BE2C (cell line): ENCODE measurements around the gene TCP11L2.
"Not testable (repeated sequence)": the region's sequence is repeated elsewhere in the genome, so short reads cannot be mapped to it uniquely, and the experiment has no call there.

ENCODE experiments used
- DNase-seq: peaks from one replicate; pipeline ENCODE4 v3.0.0-alpha.2; 2020
- H3K27me3 ChIP-seq: fragments of 250-450 bp; sonication (Bioruptor Pico); 2 replicates; pipeline ENCODE4 v1.5.1; 2020; ENCODE audit warnings: mild to moderate bottlenecking
- H3K36me3 ChIP-seq: fragments of 250-450 bp; sonication (Bioruptor Pico); 2 replicates; pipeline ENCODE4 v1.5.1; 2020; ENCODE audit warnings: mild to moderate bottlenecking
- H3K4me1 ChIP-seq: fragments of 250-450 bp; sonication (Bioruptor Pico); 2 replicates; pipeline ENCODE4 v1.5.1; 2020
- H3K4me3 ChIP-seq: 2 replicates; pipeline ENCODE4 v1.5.1; 2011; ENCODE audit warnings: low read depth, low read length
- H3K9me3 ChIP-seq: fragments of 250-450 bp; sonication (Bioruptor Pico); 2 replicates; pipeline ENCODE4 v1.5.1; 2020
- TF ChIP-seq, protein P1 (sequence below): IDR thresholded peaks from 2 replicates; pipeline ENCODE4 v1.5.1; 2012; ENCODE audit warnings: mild to moderate bottlenecking, low read depth, low read length

TCP11L2 gene

DNA sequence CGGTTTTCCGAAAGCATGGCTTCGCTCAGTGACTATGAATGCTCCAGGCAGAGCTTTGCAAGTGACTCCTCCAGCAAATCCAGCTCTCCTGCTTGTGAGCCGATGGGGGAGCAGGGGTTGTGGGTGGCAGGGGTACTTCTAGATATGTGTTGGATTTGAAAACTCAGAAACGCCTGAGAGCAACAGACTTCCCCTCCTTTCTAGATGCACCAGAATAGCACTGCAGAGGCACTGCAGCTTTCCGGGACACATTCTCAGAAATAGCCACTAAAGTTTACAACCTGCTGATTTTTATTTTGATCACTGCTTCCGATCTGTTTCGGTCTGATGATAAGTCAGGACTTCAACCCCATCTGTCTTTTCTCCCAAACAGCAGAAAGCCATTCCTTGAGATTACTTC, 8.6 kb downstream of the TCP11L2 start:
- no peaks in the 10 kb centered on the region for H3K36me3 ChIP-seq
- no peak for DNase-seq
- TF ChIP-seq, protein P1, sequence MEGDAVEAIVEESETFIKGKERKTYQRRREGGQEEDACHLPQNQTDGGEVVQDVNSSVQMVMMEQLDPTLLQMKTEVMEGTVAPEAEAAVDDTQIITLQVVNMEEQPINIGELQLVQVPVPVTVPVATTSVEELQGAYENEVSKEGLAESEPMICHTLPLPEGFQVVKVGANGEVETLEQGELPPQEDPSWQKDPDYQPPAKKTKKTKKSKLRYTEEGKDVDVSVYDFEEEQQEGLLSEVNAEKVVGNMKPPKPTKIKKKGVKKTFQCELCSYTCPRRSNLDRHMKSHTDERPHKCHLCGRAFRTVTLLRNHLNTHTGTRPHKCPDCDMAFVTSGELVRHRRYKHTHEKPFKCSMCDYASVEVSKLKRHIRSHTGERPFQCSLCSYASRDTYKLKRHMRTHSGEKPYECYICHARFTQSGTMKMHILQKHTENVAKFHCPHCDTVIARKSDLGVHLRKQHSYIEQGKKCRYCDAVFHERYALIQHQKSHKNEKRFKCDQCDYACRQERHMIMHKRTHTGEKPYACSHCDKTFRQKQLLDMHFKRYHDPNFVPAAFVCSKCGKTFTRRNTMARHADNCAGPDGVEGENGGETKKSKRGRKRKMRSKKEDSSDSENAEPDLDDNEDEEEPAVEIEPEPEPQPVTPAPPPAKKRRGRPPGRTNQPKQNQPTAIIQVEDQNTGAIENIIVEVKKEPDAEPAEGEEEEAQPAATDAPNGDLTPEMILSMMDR = no peak
- H3K4me3 ChIP-seq = no peak overlapping the region
- H3K9me3 ChIP-seq = no peaks in the 10 kb centered on the region
- H3K4me1 ChIP-seq = no peaks in the 10 kb centered on the region
- peaks cover 3% of the 10 kb centered on the region; the same call in 1 of the 2 replicates for H3K27me3 ChIP-seq

GRCh38 chr12:106313413-106313812, 10.9 kb downstream of the TCP11L2 start:
- not testable (repeated sequence) for H3K9me3 ChIP-seq, DNase-seq, H3K4me1 ChIP-seq, H3K27me3 ChIP-seq, H3K36me3 ChIP-seq, H3K4me3 ChIP-seq

GRCh38 chr12:106315523-106315922, 13.0 kb downstream of the TCP11L2 start:
- no peak overlapping the region for H3K4me3 ChIP-seq
- no peaks in the 10 kb centered on the region for H3K36me3 ChIP-seq
- no peaks in the 10 kb centered on the region for H3K27me3 ChIP-seq
- DNase-seq = no peak
- TF ChIP-seq, protein P1 = no peak
- H3K9me3 ChIP-seq = no peaks in the 10 kb centered on the region
- no peaks in the 10 kb centered on the region for H3K4me1 ChIP-seq

DNA sequence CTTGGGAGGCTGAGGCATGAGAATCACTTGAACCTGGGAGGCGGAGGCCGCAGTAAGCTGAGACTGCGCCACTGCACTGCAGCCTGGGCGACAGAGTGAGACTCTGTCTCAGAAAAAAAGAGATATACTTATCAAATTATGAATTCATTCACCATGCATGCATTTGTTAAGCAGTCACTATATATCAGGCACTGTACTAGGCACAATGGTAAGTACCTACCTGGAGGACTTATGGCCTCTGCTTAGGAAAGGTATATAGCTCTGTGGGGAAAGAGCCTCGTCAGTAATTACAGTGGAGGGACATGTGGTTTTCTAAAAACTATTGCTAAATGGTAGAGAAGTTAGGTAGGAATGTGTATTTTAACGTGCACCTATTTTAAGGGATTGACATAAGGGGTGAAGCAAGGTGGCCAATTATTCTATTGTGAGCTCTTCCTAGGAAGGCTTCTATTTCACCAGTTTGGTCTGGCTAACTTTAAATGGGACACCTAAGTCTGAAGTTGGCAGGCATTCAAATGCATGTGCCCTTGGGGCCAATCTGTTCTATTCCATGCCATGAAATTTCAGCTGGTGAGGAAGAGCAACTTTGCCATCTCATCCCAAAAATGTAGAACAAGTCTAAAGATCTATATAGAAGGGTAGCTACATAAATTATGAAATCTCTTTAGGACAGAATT, 15.0 kb downstream of the TCP11L2 start:
- TF ChIP-seq, protein P1 = no peak
- no peaks in the 10 kb centered on the region for H3K4me1 ChIP-seq
- DNase-seq = no peak
- H3K9me3 ChIP-seq = no peaks in the 10 kb centered on the region
- no peaks in the 10 kb centered on the region for H3K27me3 ChIP-seq
- no peak overlapping the region for H3K4me3 ChIP-seq
- H3K36me3 ChIP-seq = no peaks in the 10 kb centered on the region

DNA sequence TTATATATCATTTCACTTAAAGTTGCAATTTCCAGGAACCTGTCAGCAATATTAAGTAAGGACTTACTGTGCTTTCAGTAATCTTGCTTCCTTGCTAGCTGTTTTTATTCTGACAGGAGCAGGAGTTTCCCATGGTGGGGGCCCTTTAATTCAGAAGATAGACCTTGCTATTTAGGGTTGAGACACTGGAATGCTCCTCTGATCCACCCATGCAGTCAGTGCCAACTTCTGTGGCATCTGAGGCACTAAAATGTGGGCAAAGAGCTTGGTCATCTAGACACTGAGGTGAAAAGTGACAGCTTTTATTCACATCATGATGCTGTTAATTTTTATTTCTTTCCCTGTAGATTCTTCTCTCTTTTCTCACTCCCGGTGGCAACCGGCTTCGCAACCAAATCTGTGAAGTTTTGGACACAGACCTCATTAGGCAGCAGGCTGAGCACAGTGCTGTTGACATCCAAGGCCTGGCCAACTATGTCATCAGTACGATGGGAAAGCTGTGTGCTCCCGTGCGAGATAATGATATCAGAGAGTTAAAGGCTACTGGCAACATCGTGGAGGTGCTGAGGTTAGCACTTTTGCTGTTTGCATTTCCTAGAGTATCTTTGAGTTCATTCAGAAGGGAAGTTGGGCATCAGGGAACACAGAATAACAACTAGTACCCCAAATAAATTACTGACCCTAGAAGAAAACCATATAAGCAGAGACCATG, 18.8 kb downstream of the TCP11L2 start:
- no peak overlapping the region for H3K4me3 ChIP-seq
- no peaks in the 10 kb centered on the region for H3K27me3 ChIP-seq
- TF ChIP-seq, protein P1 = no peak
- no peaks in the 10 kb centered on the region for H3K4me1 ChIP-seq
- no peaks in the 10 kb centered on the region for H3K36me3 ChIP-seq
- no peaks in the 10 kb centered on the region for H3K9me3 ChIP-seq
- DNase-seq = no peak

- Histone ChIP-seq H3K9me3 (no peaks in the 10 kb centered on the region), H3K36me3 (no peaks in the 10 kb centered on the region), H3K27me3 (no peaks in the 10 kb centered on the region), H3K4me3 (no peak overlapping the region), H3K4me1 (no peaks in the 10 kb centered on the region)
- TF ChIP-seq, protein P1 = no peak
- DNase-seq = no peak
Measured at GRCh38 chr12:106323537-106323936, 21.0 kb downstream of the TCP11L2 start.
